Stimulated activated CD8-positive, alpha-beta memory T cell treated with anti-CD3 and anti-CD28 coated beads, Interleukin-4, amount 100 ng/mL, for 1 hour (primary cell): Measurements from ENCODE around the gene PLPPR4.

Source experiments
- DNase-seq, 2 donors: peaks; one replicate each; pipeline ENCODE4 v3.0.0-alpha.2; 2020; ENCODE audit warnings: low read depth in 2 of 2, low spot score in 1 of 2

Gene PLPPR4

DNA sequence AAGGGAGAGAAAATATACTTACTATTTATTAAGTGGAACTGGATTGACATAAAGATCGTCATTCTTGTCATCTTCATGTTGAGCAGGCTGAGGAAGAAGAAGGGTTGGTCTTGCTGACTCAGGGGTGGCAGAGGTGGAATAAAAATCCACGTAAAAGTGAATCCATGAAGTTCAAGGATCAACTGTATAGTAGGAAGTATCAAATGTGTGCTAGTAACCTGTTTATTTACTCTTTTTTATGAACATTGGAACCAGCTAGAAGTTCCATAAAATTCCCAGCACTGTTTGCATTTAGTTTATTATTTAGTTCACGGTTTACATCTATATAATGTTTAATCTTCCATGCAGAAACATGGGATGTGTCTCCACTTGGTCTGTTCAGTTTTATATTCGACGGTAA, 70.7 kb downstream of the PLPPR4 start:
- DNase-seq: no peak

DNA sequence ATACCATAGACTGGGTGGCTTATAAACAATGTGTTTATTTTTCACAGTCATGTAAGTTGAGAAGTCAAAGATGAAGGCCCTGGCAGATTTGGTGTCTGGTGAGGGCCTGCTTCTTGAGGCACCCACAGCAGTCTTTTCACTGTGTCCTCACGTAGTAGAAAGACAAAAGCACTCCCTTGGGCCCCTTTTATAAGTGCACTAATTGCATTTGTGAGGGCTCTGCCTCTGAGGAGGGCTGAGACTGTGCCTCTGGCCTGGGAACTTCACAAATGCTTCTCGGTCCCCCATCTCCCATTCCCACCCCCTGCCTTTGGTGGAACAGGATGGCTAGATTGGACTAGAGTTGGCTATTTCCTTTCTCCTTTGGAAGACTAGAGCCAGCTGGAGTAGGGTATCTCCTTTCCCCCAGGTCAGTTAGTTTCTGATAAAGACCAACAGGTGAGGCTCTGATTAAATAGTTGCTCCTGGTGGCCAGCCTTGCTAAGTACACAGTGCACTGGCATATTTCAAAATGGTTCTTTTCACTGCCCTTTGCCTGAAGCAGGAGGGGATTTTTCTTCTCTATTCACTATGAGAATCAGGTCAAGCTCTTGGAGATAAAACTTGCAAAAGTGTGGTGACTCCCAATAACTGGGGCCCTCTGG, 82.9 kb downstream of the PLPPR4 start:
- no peak for DNase-seq

DNA sequence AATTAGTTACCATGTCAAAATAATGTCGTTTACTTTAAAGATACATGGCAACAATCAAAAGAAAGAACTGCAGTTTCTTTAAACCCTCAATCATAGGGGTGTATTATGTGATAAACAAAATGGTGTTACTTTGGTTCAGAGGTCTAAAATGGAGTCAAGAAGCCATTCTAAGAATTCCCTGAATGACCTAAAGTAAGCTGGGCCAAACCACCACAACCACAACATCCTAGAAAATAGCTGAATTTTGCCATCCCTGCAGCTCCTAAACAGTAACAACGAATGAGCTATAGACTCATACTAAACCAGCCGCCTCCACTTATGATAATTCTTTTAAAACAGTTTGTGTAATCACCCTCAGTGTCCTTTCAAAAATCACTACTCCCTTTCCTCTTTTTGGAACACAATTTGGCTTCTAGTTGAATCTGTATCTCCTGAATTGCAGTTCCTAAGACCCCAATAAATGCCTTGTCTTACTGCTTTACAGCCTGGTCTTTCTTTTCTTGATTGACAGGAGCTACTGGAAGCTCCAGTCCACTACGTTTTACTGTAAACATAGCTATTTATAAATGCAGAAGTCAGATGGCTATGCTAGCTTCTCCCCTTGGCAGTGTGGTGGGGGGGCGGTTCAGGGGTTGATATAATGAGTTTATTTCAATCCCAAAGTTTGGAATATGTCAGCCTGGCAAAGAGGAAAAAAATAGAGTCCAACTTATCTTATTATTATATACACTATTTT, 84.3 kb downstream of the PLPPR4 start:
- no peak for DNase-seq

DNA sequence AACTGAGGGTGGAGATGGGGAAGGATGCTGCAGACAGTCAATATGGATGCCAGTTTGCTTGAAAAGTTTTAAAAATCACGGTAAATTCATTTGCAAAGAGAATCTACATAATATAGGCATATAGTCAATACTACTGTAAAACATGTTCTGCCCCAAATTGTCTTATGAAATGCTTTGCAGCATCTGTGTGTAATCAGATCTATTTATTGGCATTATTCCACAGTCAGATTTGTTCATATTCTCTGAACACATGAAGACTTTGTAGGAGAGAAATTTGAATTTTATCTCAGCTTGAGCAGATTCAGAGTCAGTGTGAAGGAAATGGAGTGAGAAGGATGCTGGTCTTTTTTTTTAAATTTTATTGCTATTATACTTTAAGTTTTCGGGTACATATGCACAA, 88.5 kb downstream of the PLPPR4 start:
- no peak for DNase-seq

DNA sequence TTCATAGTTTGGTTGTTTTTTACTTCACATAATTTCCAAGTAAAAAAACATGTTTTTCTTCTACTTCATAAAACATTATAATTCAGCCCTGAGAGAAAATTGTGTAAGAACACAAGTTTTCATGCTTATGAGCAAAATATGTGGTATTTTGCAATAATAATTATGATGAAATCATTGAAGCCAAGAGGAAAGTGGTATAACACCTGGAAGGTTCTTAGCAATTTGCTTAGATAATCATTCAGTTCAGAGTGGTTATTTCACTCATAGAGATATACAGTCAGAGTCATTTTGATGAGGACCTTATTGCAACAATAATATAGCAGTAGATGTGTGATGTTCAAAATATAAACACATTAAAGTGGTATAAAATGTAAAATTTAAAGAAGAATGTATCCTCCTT, 94.5 kb downstream of the PLPPR4 start:
- DNase-seq: no peak
